ENCODE data around the gene HTR4. TPM values are rescaled to one million over a fixed set of nuclear protein-coding genes. Genes with fewer than 3 reads are reported as not detected.

Gene HTR4
- total RNA-seq, 1 experiment from 2014 or later, result 0.06 TPM

GRCh38 chr5:148507648-148508047 lies 146.7 kb downstream of the HTR4 start:
- no peaks in the 10 kb centered on the region for H3K4me1 ChIP-seq
- no peaks in the 10 kb centered on the region for H3K36me3 ChIP-seq
- H3K9me3 ChIP-seq (replicated peaks), result no peaks in the 10 kb centered on the region
- H3K27ac ChIP-seq, result no peak overlapping the region
- DNase-seq, result no peak
- H3K27me3 ChIP-seq, result no peaks in the 10 kb centered on the region
- no peak overlapping the region for H3K4me3 ChIP-seq

GRCh38 chr5:148499452-148499851 lies 154.9 kb downstream of the HTR4 start:
- peak in 1 of 2 experiments; percentile 5 for DNase-seq

GRCh38 chr5:148497757-148498156 lies 156.6 kb downstream of the HTR4 start:
- H3K27me3 ChIP-seq, result peaks cover 3% of the 10 kb centered on the region; the same call in 1 of the 2 replicates
- H3K36me3 ChIP-seq, result no peaks in the 10 kb centered on the region
- H3K4me3 ChIP-seq, result no peak overlapping the region
- H3K27ac ChIP-seq, result no peak overlapping the region
- DNase-seq, result no peak
- no peaks in the 10 kb centered on the region for H3K4me1 ChIP-seq
- no peaks in the 10 kb centered on the region for H3K9me3 ChIP-seq (replicated peaks)

More at GRCh38 chr5:148499452-148499851, 154.9 kb downstream of the HTR4 start:
- Histone ChIP-seq H3K4me3 (no peak overlapping the region), H3K36me3 (no peaks in the 10 kb centered on the region), H3K9me3 (replicated peaks) (no peaks in the 10 kb centered on the region), H3K27ac (no peak overlapping the region), H3K4me1 (no peaks in the 10 kb centered on the region), H3K27me3 (peaks cover 3% of the 10 kb centered on the region; the same call in 1 of the 2 replicates)

GRCh38 chr5:148492351-148492750 lies 162.0 kb downstream of the HTR4 start:
- Histone ChIP-seq H3K4me3 (no peak overlapping the region), H3K27ac (no peak overlapping the region), H3K27me3 (peaks cover 17% of the 10 kb centered on the region), H3K9me3 (replicated peaks) (no peaks in the 10 kb centered on the region), H3K4me1 (no peaks in the 10 kb centered on the region), H3K36me3 (no peaks in the 10 kb centered on the region)
- no peak for DNase-seq

GRCh38 chr5:148491793-148492184 lies 162.5 kb downstream of the HTR4 start:
- Histone ChIP-seq H3K27ac (no peak overlapping the region), H3K27me3 (peaks cover 17% of the 10 kb centered on the region), H3K4me3 (no peak overlapping the region), H3K4me1 (no peaks in the 10 kb centered on the region), H3K36me3 (no peaks in the 10 kb centered on the region), H3K9me3 (replicated peaks) (no peaks in the 10 kb centered on the region)
- no peak for DNase-seq

- H3K4me1 ChIP-seq, result no peaks in the 10 kb centered on the region
- H3K27ac ChIP-seq, result no peak overlapping the region
- H3K36me3 ChIP-seq, result no peaks in the 10 kb centered on the region
- no peak for DNase-seq
- no peak overlapping the region for H3K4me3 ChIP-seq
- H3K27me3 ChIP-seq, result peaks cover 16% of the 10 kb centered on the region
- no peaks in the 10 kb centered on the region for H3K9me3 ChIP-seq (replicated peaks)
These were observed 163.1 kb downstream of the HTR4 start for GRCh38 chr5:148491015-148491792.

- H3K4me1 ChIP-seq, result no peaks in the 10 kb centered on the region
- no peak overlapping the region for H3K27ac ChIP-seq
- no peaks in the 10 kb centered on the region for H3K36me3 ChIP-seq
- no peak for DNase-seq
- no peak overlapping the region for H3K4me3 ChIP-seq
- no peaks in the 10 kb centered on the region for H3K9me3 ChIP-seq (replicated peaks)
- H3K27me3 ChIP-seq, result peaks cover 18% of the 10 kb centered on the region
These were observed 165.6 kb downstream of the HTR4 start for GRCh38 chr5:148488757-148489156.

GRCh38 chr5:148486456-148486855 lies 167.9 kb downstream of the HTR4 start:
- H3K9me3 ChIP-seq (replicated peaks), result no peaks in the 10 kb centered on the region
- no peak for DNase-seq
- H3K4me1 ChIP-seq, result no peaks in the 10 kb centered on the region
- peaks cover 14% of the 10 kb centered on the region for H3K27me3 ChIP-seq
- H3K36me3 ChIP-seq, result no peaks in the 10 kb centered on the region
- no peak overlapping the region for H3K27ac ChIP-seq
- H3K4me3 ChIP-seq, result no peak overlapping the region

- Histone ChIP-seq H3K4me1 (no peaks in the 10 kb centered on the region), H3K36me3 (no peaks in the 10 kb centered on the region), H3K27me3 (peaks cover 4% of the 10 kb centered on the region; the same call in 1 of the 2 replicates), H3K9me3 (replicated peaks) (no peaks in the 10 kb centered on the region), H3K4me3 (no peak overlapping the region), H3K27ac (no peak overlapping the region)
- no peak for DNase-seq
These were observed 169.7 kb downstream of the HTR4 start for GRCh38 chr5:148484651-148485050.

GRCh38 chr5:148483750-148484149 lies 170.6 kb downstream of the HTR4 start:
- Histone ChIP-seq H3K4me3 (no peak overlapping the region), H3K27ac (no peak overlapping the region), H3K27me3 (peaks cover 4% of the 10 kb centered on the region; the same call in 1 of the 2 replicates), H3K9me3 (replicated peaks) (no peaks in the 10 kb centered on the region), H3K4me1 (no peaks in the 10 kb centered on the region), H3K36me3 (no peaks in the 10 kb centered on the region)
- DNase-seq, result no peak

GRCh38 chr5:148482697-148483462 lies 171.4 kb downstream of the HTR4 start:
- H3K27ac ChIP-seq, result no peak overlapping the region
- no peaks in the 10 kb centered on the region for H3K4me1 ChIP-seq
- H3K9me3 ChIP-seq (replicated peaks), result no peaks in the 10 kb centered on the region
- peak; percentile 55 to 77 for DNase-seq
- no peaks in the 10 kb centered on the region for H3K36me3 ChIP-seq
- no peak overlapping the region for H3K4me3 ChIP-seq
- H3K27me3 ChIP-seq, result peaks cover 4% of the 10 kb centered on the region; the same call in 1 of the 2 replicates

- H3K9me3 ChIP-seq (replicated peaks), result no peaks in the 10 kb centered on the region
These were observed 172.1 kb downstream of the HTR4 start for GRCh38 chr5:148482196-148482595.

GRCh38 chr5:148477429-148477828 lies 176.9 kb downstream of the HTR4 start:
- Histone ChIP-seq H3K4me3 (no peak overlapping the region), H3K27ac (no peak overlapping the region), H3K27me3 (no peaks in the 10 kb centered on the region; the same call in 1 of the 2 replicates), H3K4me1 (no peaks in the 10 kb centered on the region), H3K36me3 (no peaks in the 10 kb centered on the region), H3K9me3 (replicated peaks) (no peaks in the 10 kb centered on the region; the same call in 1 of the 2 replicates)
- no peak for DNase-seq

More at GRCh38 chr5:148482196-148482595, 172.1 kb downstream of the HTR4 start:
- Histone ChIP-seq H3K4me1 (no peaks in the 10 kb centered on the region), H3K4me3 (no peak overlapping the region), H3K36me3 (no peaks in the 10 kb centered on the region), H3K27ac (no peak overlapping the region), H3K27me3 (peaks cover 4% of the 10 kb centered on the region; the same call in 1 of the 2 replicates)
- no peak for DNase-seq

- no peak overlapping the region for H3K27ac ChIP-seq
- no peaks in the 10 kb centered on the region; the same call in 1 of the 2 replicates for H3K9me3 ChIP-seq (replicated peaks)
- no peak overlapping the region for H3K4me3 ChIP-seq
- DNase-seq, result no peak
- H3K36me3 ChIP-seq, result no peaks in the 10 kb centered on the region
- no peaks in the 10 kb centered on the region for H3K4me1 ChIP-seq
- H3K27me3 ChIP-seq, result no peaks in the 10 kb centered on the region; the same call in 1 of the 2 replicates
These were observed 178.0 kb downstream of the HTR4 start for GRCh38 chr5:148476302-148476701.

GRCh38 chr5:148474025-148474511 lies 180.3 kb downstream of the HTR4 start:
- no peaks in the 10 kb centered on the region; the same call in 1 of the 2 replicates for H3K9me3 ChIP-seq (replicated peaks)
- H3K4me3 ChIP-seq, result no peak overlapping the region
- no peaks in the 10 kb centered on the region; the same call in 1 of the 2 replicates for H3K27me3 ChIP-seq
- no peak overlapping the region for H3K27ac ChIP-seq
- no peaks in the 10 kb centered on the region for H3K4me1 ChIP-seq
- no peaks in the 10 kb centered on the region for H3K36me3 ChIP-seq
- DNase-seq, result no peak
